ENCODE results near the gene DNAJB5. TPM values are rescaled to one million over a fixed set of nuclear protein-coding genes. Genes with fewer than 3 reads are reported as not detected.

DNAJB5 gene
- polyA plus RNA-seq, 1 experiment: 5.1 TPM

DNA sequence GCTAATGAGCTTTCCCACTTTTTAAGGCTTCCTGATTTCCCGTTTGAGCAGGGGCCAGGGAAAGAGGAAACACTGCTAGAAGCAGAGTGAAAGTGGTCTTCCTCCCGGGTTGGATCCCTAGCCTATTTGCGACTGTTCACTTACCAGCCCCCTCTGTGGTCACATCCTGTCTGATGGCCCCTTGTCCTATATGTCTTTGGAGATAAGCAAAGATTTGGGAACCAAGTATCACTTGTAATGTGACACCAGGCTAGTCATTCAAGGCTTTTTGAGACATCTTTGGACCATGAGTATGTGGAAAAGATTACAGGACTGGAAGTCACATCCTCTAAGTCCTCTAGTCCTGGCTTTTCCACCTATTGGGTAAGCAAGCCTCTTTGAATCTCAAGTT is 6.1 kb downstream of the DNAJB5 start:
- TF ChIP-seq, protein P1, sequence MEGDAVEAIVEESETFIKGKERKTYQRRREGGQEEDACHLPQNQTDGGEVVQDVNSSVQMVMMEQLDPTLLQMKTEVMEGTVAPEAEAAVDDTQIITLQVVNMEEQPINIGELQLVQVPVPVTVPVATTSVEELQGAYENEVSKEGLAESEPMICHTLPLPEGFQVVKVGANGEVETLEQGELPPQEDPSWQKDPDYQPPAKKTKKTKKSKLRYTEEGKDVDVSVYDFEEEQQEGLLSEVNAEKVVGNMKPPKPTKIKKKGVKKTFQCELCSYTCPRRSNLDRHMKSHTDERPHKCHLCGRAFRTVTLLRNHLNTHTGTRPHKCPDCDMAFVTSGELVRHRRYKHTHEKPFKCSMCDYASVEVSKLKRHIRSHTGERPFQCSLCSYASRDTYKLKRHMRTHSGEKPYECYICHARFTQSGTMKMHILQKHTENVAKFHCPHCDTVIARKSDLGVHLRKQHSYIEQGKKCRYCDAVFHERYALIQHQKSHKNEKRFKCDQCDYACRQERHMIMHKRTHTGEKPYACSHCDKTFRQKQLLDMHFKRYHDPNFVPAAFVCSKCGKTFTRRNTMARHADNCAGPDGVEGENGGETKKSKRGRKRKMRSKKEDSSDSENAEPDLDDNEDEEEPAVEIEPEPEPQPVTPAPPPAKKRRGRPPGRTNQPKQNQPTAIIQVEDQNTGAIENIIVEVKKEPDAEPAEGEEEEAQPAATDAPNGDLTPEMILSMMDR (IDR thresholded peaks at IDR 0.05; ENCODE audit: low read depth, low read length): no peak
- POLR2A ChIA-PET: no interaction called here
- no peak overlapping the region for H3K4me3 ChIP-seq (ENCODE audit: low read depth, low read length)
- no peaks in the 10 kb centered on the region for H3K27me3 ChIP-seq (ENCODE audit: control insufficient read depth, insufficient read depth, low read length)
- DNase-seq (ENCODE audit: low read depth, low spot score): no peak
- H3K9me3 ChIP-seq (ENCODE audit: control insufficient read depth, insufficient read depth, low read length): no peaks in the 10 kb centered on the region; the same call in 1 of the 2 replicates
- CTCF ChIA-PET: interaction anchor here (1.2 to 2.9 kb wide), 6 partner anchors 11 to 101 kb away, joined by 3 to 33 read pairs (median 12); partner anchors contain the start of gene PIGO
- H3K27ac ChIP-seq (ENCODE audit: low read depth, low read length): no peak overlapping the region

DNA sequence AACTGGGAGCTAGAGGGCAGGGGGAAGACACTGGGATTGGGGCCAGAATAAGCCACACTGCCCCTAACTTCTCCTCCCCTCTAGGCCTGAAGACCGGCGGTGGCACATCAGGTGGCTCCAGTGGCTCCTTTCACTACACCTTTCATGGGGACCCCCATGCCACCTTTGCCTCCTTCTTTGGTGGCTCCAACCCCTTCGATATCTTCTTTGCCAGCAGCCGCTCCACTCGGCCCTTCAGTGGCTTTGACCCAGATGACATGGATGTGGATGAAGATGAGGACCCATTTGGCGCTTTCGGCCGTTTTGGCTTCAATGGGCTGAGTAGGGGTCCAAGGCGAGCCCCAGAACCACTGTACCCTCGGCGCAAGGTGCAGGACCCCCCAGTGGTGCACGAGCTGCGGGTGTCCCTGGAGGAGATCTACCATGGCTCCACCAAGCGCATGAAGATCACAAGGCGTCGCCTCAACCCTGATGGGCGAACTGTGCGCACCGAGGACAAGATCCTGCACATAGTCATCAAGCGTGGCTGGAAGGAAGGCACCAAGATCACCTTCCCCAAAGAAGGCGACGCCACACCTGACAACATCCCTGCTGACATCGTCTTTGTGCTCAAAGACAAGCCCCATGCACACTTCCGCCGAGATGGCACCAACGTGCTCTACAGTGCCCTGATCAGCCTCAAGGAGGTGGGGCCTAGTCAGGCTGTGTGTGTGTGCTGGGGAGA is 6.8 kb downstream of the DNAJB5 start:
- ChIA-PET CTCF (interaction anchor here (2.3 to 2.9 kb wide), 2 partner anchors 97 to 100 kb away, joined by 9 to 33 read pairs; partner anchors contain the start of gene PIGO), POLR2A (no interaction called here)
- H3K9me3 ChIP-seq (ENCODE audit: control insufficient read depth, insufficient read depth, low read length): no peaks in the 10 kb centered on the region; the same call in 1 of the 2 replicates
- TF ChIP-seq, protein P1 (IDR thresholded peaks at IDR 0.05; ENCODE audit: low read depth, low read length): no peak
- no peaks in the 10 kb centered on the region for H3K27me3 ChIP-seq (ENCODE audit: control insufficient read depth, insufficient read depth, low read length)
- no peak for DNase-seq (ENCODE audit: low read depth, low spot score)
- H3K4me3 ChIP-seq (ENCODE audit: low read depth, low read length): no peak overlapping the region
- no peak overlapping the region for H3K27ac ChIP-seq (ENCODE audit: low read depth, low read length)

DNA sequence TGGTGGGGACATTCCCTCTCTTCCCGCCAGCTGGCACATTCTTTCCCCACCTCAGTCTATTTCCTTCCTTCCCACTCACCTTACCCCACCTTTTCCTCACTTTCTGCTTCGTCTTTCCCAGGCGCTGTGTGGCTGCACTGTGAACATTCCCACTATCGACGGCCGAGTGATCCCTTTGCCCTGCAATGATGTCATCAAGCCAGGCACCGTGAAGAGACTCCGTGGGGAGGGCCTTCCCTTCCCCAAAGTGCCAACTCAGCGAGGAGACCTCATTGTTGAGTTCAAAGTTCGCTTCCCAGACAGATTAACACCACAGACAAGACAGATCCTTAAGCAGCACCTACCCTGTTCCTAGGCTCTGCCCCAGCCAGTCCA is 7.3 kb downstream of the DNAJB5 start:
- TF ChIP-seq, protein P1 (IDR thresholded peaks at IDR 0.05; ENCODE audit: low read depth, low read length): no peak
- ChIA-PET CTCF (interaction anchor here (1.8 to 2.4 kb wide), 2 partner anchors 54 to 97 kb away, joined by 7 read pairs; no protein-coding TSS in a partner anchor), POLR2A (no interaction called here)
- no peak for DNase-seq (ENCODE audit: low read depth, low spot score)
- Histone ChIP-seq H3K27me3 (ENCODE audit: control insufficient read depth, insufficient read depth, low read length) (no peaks in the 10 kb centered on the region), H3K4me3 (ENCODE audit: low read depth, low read length) (no peak overlapping the region), H3K27ac (ENCODE audit: low read depth, low read length) (no peak overlapping the region), H3K9me3 (ENCODE audit: control insufficient read depth, insufficient read depth, low read length) (no peaks in the 10 kb centered on the region; the same call in 1 of the 2 replicates)

DNA sequence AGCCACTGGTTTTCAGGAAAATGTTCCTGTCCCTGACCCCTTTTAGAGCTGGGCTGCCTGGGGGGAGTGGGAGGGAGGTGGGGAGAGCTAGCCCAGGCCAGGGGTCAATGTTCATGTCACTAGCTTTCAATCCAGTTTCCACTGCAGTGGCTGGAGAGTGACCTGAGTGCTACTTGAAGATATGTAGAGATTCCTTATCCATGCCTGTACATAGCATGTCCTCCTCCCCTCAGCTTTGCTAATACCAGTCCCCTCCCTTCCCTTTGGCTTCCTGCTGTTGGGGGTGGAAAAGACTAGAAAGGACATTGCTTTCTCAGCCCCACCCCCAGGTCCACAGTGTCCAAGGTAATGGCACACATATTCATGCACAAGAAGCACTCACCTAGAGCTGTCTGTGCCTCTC is 7.8 kb downstream of the DNAJB5 start:
- H3K9me3 ChIP-seq (ENCODE audit: control insufficient read depth, insufficient read depth, low read length): no peaks in the 10 kb centered on the region; the same call in 1 of the 2 replicates
- no peaks in the 10 kb centered on the region for H3K27me3 ChIP-seq (ENCODE audit: control insufficient read depth, insufficient read depth, low read length)
- no peak overlapping the region for H3K27ac ChIP-seq (ENCODE audit: low read depth, low read length)
- TF ChIP-seq, protein P1 (IDR thresholded peaks at IDR 0.05; ENCODE audit: low read depth, low read length): no peak
- CTCF ChIA-PET: interaction anchor here (1.8 to 2.4 kb wide), 2 partner anchors 54 to 98 kb away, joined by 7 read pairs; no protein-coding TSS in a partner anchor
- no peak overlapping the region for H3K4me3 ChIP-seq (ENCODE audit: low read depth, low read length)
- POLR2A ChIA-PET: no interaction called here
- no peak for DNase-seq (ENCODE audit: low read depth, low spot score)

DNA sequence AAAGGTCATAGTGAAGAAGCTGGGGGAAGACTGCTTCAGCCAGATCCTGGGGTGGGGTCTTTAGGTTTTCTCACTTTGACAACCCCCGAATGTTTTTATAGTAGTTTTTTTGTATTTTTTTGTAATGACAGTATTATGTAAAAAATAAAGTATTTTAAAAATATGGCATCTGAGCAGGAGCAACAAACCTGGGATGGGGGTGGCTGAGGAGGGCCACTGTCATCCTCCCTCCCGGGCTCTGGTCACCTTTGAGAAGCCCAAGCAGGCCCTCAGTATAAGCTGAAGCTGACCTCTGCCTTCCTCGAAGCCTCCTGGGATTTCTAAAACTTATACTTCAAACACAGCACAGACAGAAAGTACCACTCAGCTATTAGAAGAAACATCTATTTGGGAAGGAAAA is 8.7 kb downstream of the DNAJB5 start:
- DNase-seq (ENCODE audit: low read depth, low spot score): no peak
- CTCF ChIA-PET: interaction anchor here (1.8 to 2.4 kb wide), 2 partner anchors 53 to 99 kb away, joined by 7 read pairs; no protein-coding TSS in a partner anchor
- Histone ChIP-seq H3K27me3 (ENCODE audit: control insufficient read depth, insufficient read depth, low read length) (no peaks in the 10 kb centered on the region), H3K4me3 (ENCODE audit: low read depth, low read length) (no peak overlapping the region), H3K9me3 (ENCODE audit: control insufficient read depth, insufficient read depth, low read length) (no peaks in the 10 kb centered on the region; the same call in 1 of the 2 replicates), H3K27ac (ENCODE audit: low read depth, low read length) (no peak overlapping the region)
- TF ChIP-seq, protein P1 (IDR thresholded peaks at IDR 0.05; ENCODE audit: low read depth, low read length): no peak
- POLR2A ChIA-PET: interaction anchor here (0.6 kb wide), 1 partner anchor 697 kb away, joined by 5 read pairs; no protein-coding TSS in a partner anchor

Data from AG04450 (cell line).